Measurements from ENCODE around the gene CYTIP.

- no peak for TF ChIP-seq CTCF (conservative IDR thresholded peaks at IDR 0.05; ENCODE audit: low read depth, low read length)
- TF ChIP-seq EZH2 (IDR thresholded peaks at IDR 0.05; ENCODE audit: borderline replicate concordance, low read depth, low read length, poor library complexity, severe bottlenecking), result no peak
Observed at GRCh38 chr2:157465554-157465953, 21.7 kb upstream of the CYTIP start.
